ENCODE results near the gene SDF2L1.

Gene SDF2L1

DNA sequence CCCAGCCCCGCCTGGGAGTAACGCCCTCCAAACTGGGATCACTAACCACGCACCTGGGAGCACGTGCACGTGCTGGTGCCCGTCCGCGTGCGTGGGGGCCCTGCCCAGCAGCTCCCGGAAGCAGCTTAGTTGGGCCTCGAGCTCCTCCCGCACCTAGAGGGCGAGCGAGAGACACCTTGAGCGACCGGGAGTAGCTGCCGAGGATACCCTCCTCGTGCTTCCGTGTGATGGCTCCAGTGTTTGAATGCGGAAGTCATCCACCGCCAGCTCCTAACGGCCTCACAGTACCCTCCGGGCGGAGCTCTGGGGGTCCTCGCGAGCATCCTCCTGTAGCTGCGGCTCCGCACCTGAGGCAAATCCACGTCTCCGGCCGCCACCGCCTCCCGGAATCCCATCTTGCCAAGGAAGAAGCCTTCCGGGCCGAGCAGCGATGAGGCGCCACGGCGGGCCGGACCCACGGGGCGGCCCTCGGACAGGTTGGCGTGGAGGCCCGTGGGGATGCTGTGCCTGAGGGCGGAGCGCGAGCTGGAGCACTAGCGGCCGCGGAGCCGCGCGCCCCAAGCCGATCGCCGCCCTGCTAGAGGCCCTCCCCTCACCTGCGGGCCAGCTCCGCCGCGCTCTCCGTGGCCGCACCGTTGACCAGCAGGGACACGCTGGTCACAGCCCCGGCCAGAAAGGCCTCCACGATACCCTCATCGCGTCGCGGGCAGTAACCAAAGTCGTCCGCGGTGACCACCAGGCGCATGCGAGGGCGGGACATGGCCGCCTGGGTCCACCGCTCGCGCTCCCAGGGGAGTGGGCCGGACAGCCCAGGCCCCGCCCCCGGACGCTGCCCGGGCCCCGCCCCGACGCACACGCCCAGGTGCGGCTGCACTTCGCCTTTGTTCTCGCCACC, 12.6 kb upstream of the SDF2L1 start, which contains the start of gene YDJC:
YDJC (minus strand) TSS at position 768 of the 895 bp plus-strand sequence; CDS start at position 760, 8 bp downstream.
- DNase-seq (ENCODE audit: insufficient read length, low spot score) (peak; percentile 84), FAIRE-seq (no peak)
- TF ChIP-seq, protein P1, sequence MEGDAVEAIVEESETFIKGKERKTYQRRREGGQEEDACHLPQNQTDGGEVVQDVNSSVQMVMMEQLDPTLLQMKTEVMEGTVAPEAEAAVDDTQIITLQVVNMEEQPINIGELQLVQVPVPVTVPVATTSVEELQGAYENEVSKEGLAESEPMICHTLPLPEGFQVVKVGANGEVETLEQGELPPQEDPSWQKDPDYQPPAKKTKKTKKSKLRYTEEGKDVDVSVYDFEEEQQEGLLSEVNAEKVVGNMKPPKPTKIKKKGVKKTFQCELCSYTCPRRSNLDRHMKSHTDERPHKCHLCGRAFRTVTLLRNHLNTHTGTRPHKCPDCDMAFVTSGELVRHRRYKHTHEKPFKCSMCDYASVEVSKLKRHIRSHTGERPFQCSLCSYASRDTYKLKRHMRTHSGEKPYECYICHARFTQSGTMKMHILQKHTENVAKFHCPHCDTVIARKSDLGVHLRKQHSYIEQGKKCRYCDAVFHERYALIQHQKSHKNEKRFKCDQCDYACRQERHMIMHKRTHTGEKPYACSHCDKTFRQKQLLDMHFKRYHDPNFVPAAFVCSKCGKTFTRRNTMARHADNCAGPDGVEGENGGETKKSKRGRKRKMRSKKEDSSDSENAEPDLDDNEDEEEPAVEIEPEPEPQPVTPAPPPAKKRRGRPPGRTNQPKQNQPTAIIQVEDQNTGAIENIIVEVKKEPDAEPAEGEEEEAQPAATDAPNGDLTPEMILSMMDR (IDR thresholded peaks at IDR 0.05; ENCODE audit: insufficient read depth, missing control alignments): peak; percentile 50

GRCh38 chr22:21631025-21631424, 11.1 kb upstream of the SDF2L1 start:
- DNase-seq (ENCODE audit: insufficient read length, low spot score) (no peak), FAIRE-seq (no peak)
- TF ChIP-seq, protein P1 (IDR thresholded peaks at IDR 0.05; ENCODE audit: insufficient read depth, missing control alignments): no peak

- TF ChIP-seq, protein P1 (IDR thresholded peaks at IDR 0.05; ENCODE audit: insufficient read depth, missing control alignments): no peak
- FAIRE-seq (no peak), DNase-seq (ENCODE audit: insufficient read length, low spot score) (no peak)
Observed at GRCh38 chr22:21632237-21632895, 9.7 kb upstream of the SDF2L1 start, which contains the start of gene CCDC116. CCDC116 (plus strand) TSS chr22:21632760; CDS start chr22:21633182, 422 bp downstream.

DNA sequence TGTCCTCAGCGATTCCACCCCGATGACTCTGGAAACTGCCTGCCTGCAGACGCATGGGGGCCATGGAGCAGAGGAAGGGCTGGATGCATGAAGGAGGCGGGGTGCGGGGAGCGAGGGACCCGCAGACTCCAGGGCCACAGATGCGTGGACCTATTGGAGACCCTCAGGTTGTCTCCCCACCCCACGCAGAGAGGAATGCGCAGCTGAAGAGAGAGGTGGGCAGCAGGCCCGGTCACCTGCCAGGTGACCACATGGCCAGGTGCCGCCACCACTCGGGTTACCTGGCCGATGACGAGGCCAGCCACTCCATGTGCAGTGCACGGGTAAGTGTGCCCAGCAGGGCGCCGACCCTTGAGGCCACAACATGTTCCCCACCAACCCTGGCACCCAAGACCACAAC, 9.2 kb upstream of the SDF2L1 start:
- DNase-seq (ENCODE audit: insufficient read length, low spot score) (no peak), FAIRE-seq (no peak)
- TF ChIP-seq, protein P1 (IDR thresholded peaks at IDR 0.05; ENCODE audit: insufficient read depth, missing control alignments): no peak

DNA sequence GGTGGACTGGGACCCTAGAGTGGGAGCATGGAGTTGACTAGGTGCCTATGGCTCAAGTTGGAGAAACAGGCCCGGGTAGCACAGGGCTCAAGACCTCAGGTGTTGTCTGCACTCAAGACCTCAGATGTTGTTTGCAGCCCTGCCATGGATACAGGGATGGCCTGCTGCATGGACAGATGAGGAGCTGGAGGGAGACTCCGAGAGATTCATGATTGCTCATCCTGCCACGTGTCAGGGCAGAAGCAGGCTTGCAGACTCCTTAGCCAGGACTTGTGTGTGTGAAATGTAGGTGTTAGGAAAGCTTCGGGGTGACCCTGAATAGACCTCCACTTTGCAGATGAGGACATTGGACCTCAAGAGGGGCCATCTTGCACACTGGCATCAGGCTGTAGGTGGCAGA, 8.6 kb upstream of the SDF2L1 start:
- no peak for FAIRE-seq
- no peak for DNase-seq (ENCODE audit: insufficient read length, low spot score)
- TF ChIP-seq, protein P1 (IDR thresholded peaks at IDR 0.05; ENCODE audit: insufficient read depth, missing control alignments): no peak

DNA sequence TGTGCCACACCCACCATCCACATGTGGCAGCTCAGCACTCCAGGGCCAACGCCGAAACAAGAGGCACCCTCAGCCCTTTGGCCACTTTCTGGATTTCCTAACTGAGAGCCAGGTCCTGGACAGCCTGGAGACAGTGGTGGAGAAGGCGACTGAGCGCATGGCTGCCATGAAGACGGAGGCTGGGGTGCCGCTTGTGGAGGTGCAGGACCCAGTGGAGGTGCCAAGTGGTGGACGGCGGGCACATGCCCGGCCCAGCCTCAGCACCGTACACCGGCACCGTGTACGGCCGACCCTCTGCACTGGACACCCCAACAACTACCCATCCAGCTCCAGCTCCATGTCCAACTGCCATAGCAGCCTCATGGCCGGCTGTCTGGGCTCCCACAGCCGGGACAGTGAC, 8.0 kb upstream of the SDF2L1 start:
- DNase-seq (ENCODE audit: insufficient read length, low spot score): no peak
- TF ChIP-seq, protein P1 (IDR thresholded peaks at IDR 0.05; ENCODE audit: insufficient read depth, missing control alignments): no peak
- FAIRE-seq: no peak
